Left ventricle myocardium inferior (tissue), 1 donor: Measurements from ENCODE around the gene EPHA2. TPM values are rescaled to one million over a fixed set of nuclear protein-coding genes. Genes with fewer than 3 reads are reported as not detected.

Experiments used
- DNase-seq: peaks from one replicate; pipeline ENCODE4 v3.0.0-alpha.2; 2020
- H3K27ac ChIP-seq: fragments of 200-600 bp; replicated peaks from 2 replicates; pipeline ENCODE4 v1.8.0; 2021
- H3K27me3 ChIP-seq: fragments of 200-600 bp; 2 replicates; pipeline ENCODE4 v1.8.0; 2021; ENCODE audit warnings: low read depth
- H3K36me3 ChIP-seq: fragments of 200-600 bp; 2 replicates; pipeline ENCODE4 v1.8.0; 2021
- H3K4me1 ChIP-seq: fragments of 200-600 bp; 2 replicates; pipeline ENCODE4 v1.8.0; 2021
- H3K4me3 ChIP-seq: fragments of 200-600 bp; 2 replicates; pipeline ENCODE4 v1.8.0; 2021; ENCODE audit warnings: mild to moderate bottlenecking, moderate library complexity
- H3K9me3 ChIP-seq: fragments of 200-600 bp; replicated peaks from 2 replicates; pipeline ENCODE4 v1.8.0; 2021
- intact Hi-C: fragments of 100-400 bp; cut with micrococcal nuclease; formaldehyde crosslinking; loops from one replicate; pipeline ENCODE4 v1.11.0; 2022
- total RNA-seq: library from RNA; stranded (reverse); fragmentation: NEBNext Ultra II Directional; extraction: Animal tissue kit (Norgen Biotek cat#: 25700); gene quantifications from one replicate; pipeline ENCODE4 v1.2.1, GENCODE V29; 2021
- TF ChIP-seq, protein P1 (sequence below): fragments of 200-600 bp; IDR thresholded peaks from 2 replicates; pipeline ENCODE4 v1.8.0; 2021; ENCODE audit warnings: antibody characterized with exemption, mild to moderate bottlenecking, borderline replicate concordance
- donor health status: DM: no; HTN: yes; CAD: no; lungs with severe emphysema.

The EPHA2 gene
- total RNA-seq, 1 donor from 2014 or later, result 9.6 TPM

DNA sequence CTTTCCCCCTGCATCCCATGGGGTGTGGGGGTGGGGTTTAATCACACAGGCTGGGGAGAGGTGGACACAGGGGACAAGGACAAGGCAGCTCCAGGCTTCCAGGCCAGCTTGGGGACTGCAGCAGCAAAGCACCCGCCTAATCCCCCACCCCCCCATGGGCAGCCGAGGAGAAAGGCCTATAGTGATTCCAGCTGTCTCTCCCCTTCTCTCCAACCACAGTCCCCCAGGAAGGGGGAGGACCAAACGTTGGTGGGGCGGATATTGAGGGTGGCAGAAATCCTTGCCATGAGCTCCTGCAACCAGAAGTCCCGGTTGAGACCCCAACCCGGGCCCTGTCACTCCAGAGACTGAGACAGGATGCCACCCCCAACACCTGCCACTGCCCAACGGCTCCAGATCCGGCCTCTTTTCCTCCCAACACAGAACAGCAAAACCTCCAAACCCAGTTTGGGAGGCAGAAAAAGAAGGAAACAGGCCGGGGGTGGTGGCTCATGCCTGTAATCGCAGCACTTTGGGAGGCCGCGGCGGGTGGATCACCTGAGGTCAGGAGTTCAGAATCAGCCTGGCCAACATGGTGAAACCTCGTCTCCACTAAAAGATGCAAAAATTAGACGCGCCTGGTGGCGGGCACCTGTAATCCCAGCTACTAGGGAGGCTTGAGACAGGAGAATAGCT is 1.7 kb downstream of the EPHA2 start:
- H3K36me3 ChIP-seq, result peaks cover 10% of the 10 kb centered on the region
- TF ChIP-seq, protein P1, sequence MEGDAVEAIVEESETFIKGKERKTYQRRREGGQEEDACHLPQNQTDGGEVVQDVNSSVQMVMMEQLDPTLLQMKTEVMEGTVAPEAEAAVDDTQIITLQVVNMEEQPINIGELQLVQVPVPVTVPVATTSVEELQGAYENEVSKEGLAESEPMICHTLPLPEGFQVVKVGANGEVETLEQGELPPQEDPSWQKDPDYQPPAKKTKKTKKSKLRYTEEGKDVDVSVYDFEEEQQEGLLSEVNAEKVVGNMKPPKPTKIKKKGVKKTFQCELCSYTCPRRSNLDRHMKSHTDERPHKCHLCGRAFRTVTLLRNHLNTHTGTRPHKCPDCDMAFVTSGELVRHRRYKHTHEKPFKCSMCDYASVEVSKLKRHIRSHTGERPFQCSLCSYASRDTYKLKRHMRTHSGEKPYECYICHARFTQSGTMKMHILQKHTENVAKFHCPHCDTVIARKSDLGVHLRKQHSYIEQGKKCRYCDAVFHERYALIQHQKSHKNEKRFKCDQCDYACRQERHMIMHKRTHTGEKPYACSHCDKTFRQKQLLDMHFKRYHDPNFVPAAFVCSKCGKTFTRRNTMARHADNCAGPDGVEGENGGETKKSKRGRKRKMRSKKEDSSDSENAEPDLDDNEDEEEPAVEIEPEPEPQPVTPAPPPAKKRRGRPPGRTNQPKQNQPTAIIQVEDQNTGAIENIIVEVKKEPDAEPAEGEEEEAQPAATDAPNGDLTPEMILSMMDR, result no peak
- intact Hi-C loops, result no loop called here
- no peaks in the 10 kb centered on the region for H3K9me3 ChIP-seq
- no peaks in the 10 kb centered on the region for H3K27me3 ChIP-seq
- DNase-seq, result no peak
- peak overlapping the region; percentile 94 for H3K27ac ChIP-seq
- peaks cover 76% of the 10 kb centered on the region for H3K4me1 ChIP-seq
- H3K4me3 ChIP-seq, result peak overlapping the region; percentile 88

DNA sequence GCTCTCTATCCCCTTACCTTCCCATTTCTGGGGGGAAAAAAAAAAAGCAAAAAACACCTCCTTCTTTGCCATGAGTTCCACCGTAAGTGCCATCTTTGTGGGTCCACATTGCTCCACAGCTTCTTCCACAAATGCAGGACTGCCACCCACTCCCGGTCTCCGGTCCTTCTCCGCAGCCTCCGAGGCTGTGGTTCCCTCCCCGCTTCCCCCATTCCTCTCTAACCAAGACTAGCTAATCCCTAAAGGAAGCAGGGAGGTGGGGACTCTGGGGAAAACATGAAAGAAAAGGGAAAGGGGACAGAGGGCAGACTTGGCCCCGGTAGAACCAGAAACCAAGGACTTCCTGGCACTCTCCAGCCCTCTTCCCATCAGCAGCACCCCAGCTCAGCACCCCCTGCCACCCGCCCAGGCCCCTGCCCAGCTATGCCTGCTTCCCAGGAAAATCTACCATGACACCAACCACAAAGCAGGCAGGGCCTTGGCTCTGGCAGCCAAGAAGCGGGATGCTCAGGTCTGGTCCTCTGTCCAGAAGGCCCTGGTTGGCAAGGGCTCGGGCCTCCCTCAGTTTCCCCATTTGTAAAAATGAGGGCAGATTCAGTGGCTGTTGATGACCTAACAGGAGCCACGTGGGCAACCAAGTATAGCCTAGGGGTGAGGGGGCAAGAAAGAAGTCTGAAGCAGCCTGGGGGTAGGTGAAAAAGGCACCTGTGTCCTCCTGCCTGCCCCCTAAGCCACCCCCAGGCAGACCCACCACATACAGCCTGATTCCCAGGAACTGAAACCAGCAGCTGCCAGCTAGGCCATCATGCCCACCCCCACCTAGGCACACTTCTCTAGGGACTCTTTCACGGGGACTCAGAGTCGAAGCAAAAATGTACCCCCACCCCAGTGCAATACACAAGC is 2.5 kb downstream of the EPHA2 start:
- intact Hi-C loops, result no loop called here
- TF ChIP-seq, protein P1, result no peak
- peaks cover 84% of the 10 kb centered on the region for H3K4me1 ChIP-seq
- peak overlapping the region; percentile 88 for H3K4me3 ChIP-seq
- no peak for DNase-seq
- H3K27ac ChIP-seq, result peak overlapping the region; percentile 94
- no peaks in the 10 kb centered on the region for H3K27me3 ChIP-seq
- no peaks in the 10 kb centered on the region for H3K9me3 ChIP-seq
- H3K36me3 ChIP-seq, result peaks cover 18% of the 10 kb centered on the region

- Histone ChIP-seq H3K36me3 (peaks cover 26% of the 10 kb centered on the region), H3K9me3 (no peaks in the 10 kb centered on the region), H3K27ac (peak overlapping the region; percentile 94), H3K27me3 (no peaks in the 10 kb centered on the region), H3K4me1 (peaks cover 92% of the 10 kb centered on the region), H3K4me3 (peak overlapping the region; percentile 88)
- intact Hi-C loops, result no loop called here
- peak; percentile 60 for DNase-seq
- TF ChIP-seq, protein P1, result no peak
These were observed 3.3 kb downstream of the EPHA2 start for GRCh38 chr1:16152481-16153087.

GRCh38 chr1:16151995-16152384 is 3.9 kb downstream of the EPHA2 start:
- H3K27me3 ChIP-seq, result no peaks in the 10 kb centered on the region
- TF ChIP-seq, protein P1, result no peak
- peaks cover 29% of the 10 kb centered on the region for H3K36me3 ChIP-seq
- H3K9me3 ChIP-seq, result no peaks in the 10 kb centered on the region
- peaks cover 98% of the 10 kb centered on the region for H3K4me1 ChIP-seq
- no peak for DNase-seq
- intact Hi-C loops, result no loop called here
- H3K4me3 ChIP-seq, result peak overlapping the region; percentile 88
- peak overlapping the region; percentile 94 for H3K27ac ChIP-seq

- Histone ChIP-seq H3K27me3 (no peaks in the 10 kb centered on the region), H3K4me1 (peaks cover 98% of the 10 kb centered on the region), H3K36me3 (peaks cover 29% of the 10 kb centered on the region), H3K27ac (peak overlapping the region; percentile 94), H3K9me3 (no peaks in the 10 kb centered on the region), H3K4me3 (peak overlapping the region; percentile 88)
- intact Hi-C loops, result no loop called here
- DNase-seq, result no peak
- TF ChIP-seq, protein P1, result peak; percentile 7
These were observed 4.5 kb downstream of the EPHA2 start for GRCh38 chr1:16151196-16151994.
